Measurements from ENCODE around the gene BAIAP2L1.

The BAIAP2L1 gene

GRCh38 chr7:98348726-98349474, 52.0 kb downstream of the BAIAP2L1 start:
- H3K4me1 ChIP-seq (ENCODE audit: control insufficient read depth, insufficient read depth, low read length): peaks cover 3% of the 10 kb centered on the region; the same call in 1 of the 2 replicates
- TF ChIP-seq KLF7 (tag by site-specific recombination; IDR thresholded peaks at IDR 0.05; ENCODE audit: borderline replicate concordance) (no peak), ZNF148 (tag by site-specific recombination; IDR thresholded peaks at IDR 0.05; ENCODE audit: borderline replicate concordance) (no peak), ZBTB1 (tag by site-specific recombination; IDR thresholded peaks at IDR 0.05) (no peak), ZNF514 (tag by site-specific recombination; IDR thresholded peaks at IDR 0.05) (no peak), ZBTB49 (tag by site-specific recombination; IDR thresholded peaks at IDR 0.05; ENCODE audit: low read depth) (no peak), ZNF433 (tag by site-specific recombination; IDR thresholded peaks at IDR 0.05; ENCODE audit: low read depth) (no peak), ZSCAN4 (tag by site-specific recombination; IDR thresholded peaks at IDR 0.05) (no peak), ZNF791 (tag by site-specific recombination; IDR thresholded peaks at IDR 0.05) (no peak), ZNF626 (tag by site-specific recombination; IDR thresholded peaks at IDR 0.05) (no peak), ZNF280D (tag by site-specific recombination; IDR thresholded peaks at IDR 0.05) (no peak), ZNF701 (tag by site-specific recombination; IDR thresholded peaks at IDR 0.05) (no peak), TRIM28 (IDR thresholded peaks at IDR 0.05; ENCODE audit: borderline replicate concordance, low read length) (no peak), ZNF132 (tag by site-specific recombination; IDR thresholded peaks at IDR 0.05; ENCODE audit: borderline replicate concordance) (no peak)
- ChIA-PET CTCF (no interaction called here), POLR2A (no interaction called here)
- no peak overlapping the region for H3K27ac ChIP-seq (ENCODE audit: extremely low read depth, low read depth, low read length)
- peaks cover 0 to 5% of the 10 kb centered on the region in 2 experiments; a peak in 1 of 3 replicates for H3K36me3 ChIP-seq (ENCODE audit: control insufficient read depth in 2 of 2, insufficient read depth in 1 of 2, low read length in 2 of 2)
- H3K4me3 ChIP-seq (ENCODE audit: low read depth, low read length): no peak overlapping the region
- H3K9me3 ChIP-seq (ENCODE audit: control insufficient read depth, insufficient read depth, low read depth, low read length): no peaks in the 10 kb centered on the region

GRCh38 chr7:98346515-98347069, 54.3 kb downstream of the BAIAP2L1 start:
- POLR2A ChIA-PET: no interaction called here
- CTCF ChIA-PET: no interaction called here
- TF ChIP-seq ZNF510 (tag by site-specific recombination; IDR thresholded peaks at IDR 0.05; ENCODE audit: insufficient replicate concordance): no peak
- TF ChIP-seq RBAK (tag by site-specific recombination; IDR thresholded peaks at IDR 0.05): no peak
- TF ChIP-seq ZNF394 (tag by site-specific recombination; IDR thresholded peaks at IDR 0.05; ENCODE audit: borderline replicate concordance): no peak
- no peak for TF ChIP-seq ZNF214 (tag by site-specific recombination; IDR thresholded peaks at IDR 0.05; ENCODE audit: borderline replicate concordance)
- TF ChIP-seq ZNF707 (tag by site-specific recombination; IDR thresholded peaks at IDR 0.05): no peak
- no peak for TF ChIP-seq ZNF777 (tag by site-specific recombination; IDR thresholded peaks at IDR 0.05; ENCODE audit: borderline replicate concordance)
- TF ChIP-seq ZNF292 (tag by site-specific recombination; IDR thresholded peaks at IDR 0.05; ENCODE audit: borderline replicate concordance, low read depth): no peak
- no peak for TF ChIP-seq ZNF19 (tag by site-specific recombination; IDR thresholded peaks at IDR 0.05; ENCODE audit: low read depth)
- TF ChIP-seq GLI2 (tag by site-specific recombination; IDR thresholded peaks at IDR 0.05; ENCODE audit: borderline replicate concordance, low read depth): no peak

More at GRCh38 chr7:98346515-98347069, 54.3 kb downstream of the BAIAP2L1 start:
- H3K4me3 ChIP-seq (ENCODE audit: low read depth, low read length): no peak overlapping the region
- H3K9me3 ChIP-seq (ENCODE audit: control insufficient read depth, insufficient read depth, low read depth, low read length): no peaks in the 10 kb centered on the region
- H3K27ac ChIP-seq (ENCODE audit: extremely low read depth, low read depth, low read length): no peak overlapping the region
- peaks cover 3% of the 10 kb centered on the region; the same call in 1 of the 2 replicates for H3K4me1 ChIP-seq (ENCODE audit: control insufficient read depth, insufficient read depth, low read length)
- H3K36me3 ChIP-seq (ENCODE audit: control insufficient read depth in 2 of 2, insufficient read depth in 1 of 2, low read length in 2 of 2): no peaks in the 10 kb centered on the region; a peak in 1 of 3 replicates
